DLD1 (cell line): Measurements from ENCODE around the gene ABI3BP.

ENCODE experiments used
- in situ Hi-C: cut with HindIII; loops from 2 replicates; pipeline ENCODE4 v1.10.0; 2017; ENCODE audit warnings: low sequenced_read_pairs

ABI3BP gene

GRCh38 chr3:100844063-100844936 is 148.9 kb downstream of the ABI3BP start:
- in situ Hi-C loops, result no loop called here

GRCh38 chr3:100838157-100838556 is 155.1 kb downstream of the ABI3BP start:
- in situ Hi-C loops, result no loop called here

GRCh38 chr3:100836661-100837060 is 156.6 kb downstream of the ABI3BP start:
- in situ Hi-C loops, result no loop called here

GRCh38 chr3:100834332-100834731 is 158.9 kb downstream of the ABI3BP start:
- in situ Hi-C loops, result no loop called here

- in situ Hi-C loops, result no loop called here
Observed at GRCh38 chr3:100833483-100833882, 159.7 kb downstream of the ABI3BP start.

GRCh38 chr3:100831629-100832028 is 161.6 kb downstream of the ABI3BP start:
- in situ Hi-C loops, result no loop called here

GRCh38 chr3:100830931-100831330 is 162.3 kb downstream of the ABI3BP start:
- in situ Hi-C loops, result no loop called here

- in situ Hi-C loops, result no loop called here
Observed at GRCh38 chr3:100825574-100825973, 167.6 kb downstream of the ABI3BP start.

GRCh38 chr3:100815583-100815982 is 177.6 kb downstream of the ABI3BP start:
- in situ Hi-C loops, result no loop called here

GRCh38 chr3:100813828-100814227 is 179.4 kb downstream of the ABI3BP start:
- in situ Hi-C loops, result no loop called here

- in situ Hi-C loops, result no loop called here
Observed at GRCh38 chr3:100811779-100812507, 181.3 kb downstream of the ABI3BP start.

- in situ Hi-C loops, result no loop called here
Observed at GRCh38 chr3:100810671-100811070, 182.6 kb downstream of the ABI3BP start.

- in situ Hi-C loops, result no loop called here
Observed at GRCh38 chr3:100804631-100805030, 188.6 kb downstream of the ABI3BP start.

- in situ Hi-C loops, result no loop called here
Observed at GRCh38 chr3:100803711-100804110, 189.5 kb downstream of the ABI3BP start.

GRCh38 chr3:100802126-100802525 is 191.1 kb downstream of the ABI3BP start:
- in situ Hi-C loops, result no loop called here

- in situ Hi-C loops, result no loop called here
Observed at GRCh38 chr3:100798012-100798411, 195.2 kb downstream of the ABI3BP start.

- in situ Hi-C loops, result no loop called here
Observed at GRCh38 chr3:100796556-100796955, 196.7 kb downstream of the ABI3BP start.

- in situ Hi-C loops, result no loop called here
Observed at GRCh38 chr3:100789579-100789978, 203.6 kb downstream of the ABI3BP start.

GRCh38 chr3:100783619-100784018 is 209.6 kb downstream of the ABI3BP start:
- in situ Hi-C loops, result no loop called here

GRCh38 chr3:100782906-100783305 is 210.3 kb downstream of the ABI3BP start:
- in situ Hi-C loops, result no loop called here

- in situ Hi-C loops, result no loop called here
Observed at GRCh38 chr3:100782348-100782747, 210.9 kb downstream of the ABI3BP start.

GRCh38 chr3:100781301-100781700 is 211.9 kb downstream of the ABI3BP start:
- in situ Hi-C loops, result no loop called here
